HCT116 (cell line): ENCODE data around the gene ZNF697.

Experiments
- CEBPB ChIP-seq: IDR thresholded peaks from 2 replicates; pipeline ENCODE4 v1.6.1; 2012; ENCODE audit warnings: low read depth
- EZH2 ChIP-seq: fragments of 200-600 bp; sonication (generic); IDR thresholded peaks from 2 replicates; pipeline ENCODE4 v1.6.1; 2017; ENCODE audit warnings: antibody characterized with exemption, mixed run types
- FOSL1 ChIP-seq: IDR thresholded peaks from 2 replicates; pipeline ENCODE4 v1.6.1; 2012; ENCODE audit warnings: low read depth
- JUND ChIP-seq: IDR thresholded peaks from 2 replicates; pipeline ENCODE4 v1.6.1; 2012
- POLR2A ChIP-seq: IDR thresholded peaks from 2 replicates; pipeline ENCODE4 v1.7.0; 2011; ENCODE audit warnings: borderline replicate concordance; ENCODE audit not compliant: insufficient read depth, insufficient read length; ENCODE audit errors: extremely low read depth
- POLR2AphosphoS5 ChIP-seq: IDR thresholded peaks from 2 replicates; pipeline ENCODE4 v1.6.1; 2011; ENCODE audit warnings: mild to moderate bottlenecking, low read depth, low read length, moderate library complexity
- REST ChIP-seq: IDR thresholded peaks from 2 replicates; pipeline ENCODE4 v1.6.1; 2012; ENCODE audit warnings: low read depth
- SRF ChIP-seq: IDR thresholded peaks from 2 replicates; pipeline ENCODE4 v1.6.1; 2012; ENCODE audit warnings: low read depth
- TF ChIP-seq, protein P1 (sequence below), 3 experiments: fragments of 200-600 bp in 1 of 3; sonication (generic) in 1 of 3; IDR thresholded peaks in 2 of 3; conservative IDR thresholded peaks in 1 of 3; 2 replicates each; pipeline ENCODE4 v1.5.1; 2012 to 2017; ENCODE audit warnings: low read depth in 2 of 3, low read length in 2 of 3, antibody characterized with exemption in 1 of 3, borderline replicate concordance in 1 of 3, control low read depth in 1 of 3, mild to moderate bottlenecking in 1 of 3, mixed read lengths in 1 of 3, mixed run types in 1 of 3, moderate library complexity in 1 of 3; ENCODE audit not compliant: insufficient read depth in 1 of 3

GRCh38 chr1:119680193-119680592, 32.1 kb upstream of the ZNF697 start:
- TF ChIP-seq, protein P1, sequence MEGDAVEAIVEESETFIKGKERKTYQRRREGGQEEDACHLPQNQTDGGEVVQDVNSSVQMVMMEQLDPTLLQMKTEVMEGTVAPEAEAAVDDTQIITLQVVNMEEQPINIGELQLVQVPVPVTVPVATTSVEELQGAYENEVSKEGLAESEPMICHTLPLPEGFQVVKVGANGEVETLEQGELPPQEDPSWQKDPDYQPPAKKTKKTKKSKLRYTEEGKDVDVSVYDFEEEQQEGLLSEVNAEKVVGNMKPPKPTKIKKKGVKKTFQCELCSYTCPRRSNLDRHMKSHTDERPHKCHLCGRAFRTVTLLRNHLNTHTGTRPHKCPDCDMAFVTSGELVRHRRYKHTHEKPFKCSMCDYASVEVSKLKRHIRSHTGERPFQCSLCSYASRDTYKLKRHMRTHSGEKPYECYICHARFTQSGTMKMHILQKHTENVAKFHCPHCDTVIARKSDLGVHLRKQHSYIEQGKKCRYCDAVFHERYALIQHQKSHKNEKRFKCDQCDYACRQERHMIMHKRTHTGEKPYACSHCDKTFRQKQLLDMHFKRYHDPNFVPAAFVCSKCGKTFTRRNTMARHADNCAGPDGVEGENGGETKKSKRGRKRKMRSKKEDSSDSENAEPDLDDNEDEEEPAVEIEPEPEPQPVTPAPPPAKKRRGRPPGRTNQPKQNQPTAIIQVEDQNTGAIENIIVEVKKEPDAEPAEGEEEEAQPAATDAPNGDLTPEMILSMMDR (IDR thresholded peaks at IDR 0.05 in 2 of 3, conservative IDR thresholded peaks at IDR 0.05 in 1 of 3; ENCODE audit: borderline replicate concordance in 1 of 3, insufficient read depth in 1 of 3, low read depth in 2 of 3, low read length in 2 of 3): no peak
- no peak for TF ChIP-seq SRF
- no peak for TF ChIP-seq JUND
- no peak for TF ChIP-seq CEBPB
- no peak for TF ChIP-seq EZH2
- TF ChIP-seq POLR2AphosphoS5: no peak
- TF ChIP-seq POLR2A: no peak
- no peak for TF ChIP-seq FOSL1
- TF ChIP-seq REST: no peak
